Stimulated activated CD4-positive, alpha-beta T cell treated with anti-CD3 and anti-CD28 coated beads, Interleukin-2, amount 100 ng/mL, for 24 hours (primary cell): ENCODE results near the gene CPNE5.
"Not testable (repeated sequence)": the region's sequence is repeated elsewhere in the genome, so short reads cannot be mapped to it uniquely, and the experiment has no call there.

Experiments
- DNase-seq, 2 donors: peaks; one replicate each; pipeline ENCODE4 v3.0.0-alpha.2; 2020

Gene CPNE5

DNA sequence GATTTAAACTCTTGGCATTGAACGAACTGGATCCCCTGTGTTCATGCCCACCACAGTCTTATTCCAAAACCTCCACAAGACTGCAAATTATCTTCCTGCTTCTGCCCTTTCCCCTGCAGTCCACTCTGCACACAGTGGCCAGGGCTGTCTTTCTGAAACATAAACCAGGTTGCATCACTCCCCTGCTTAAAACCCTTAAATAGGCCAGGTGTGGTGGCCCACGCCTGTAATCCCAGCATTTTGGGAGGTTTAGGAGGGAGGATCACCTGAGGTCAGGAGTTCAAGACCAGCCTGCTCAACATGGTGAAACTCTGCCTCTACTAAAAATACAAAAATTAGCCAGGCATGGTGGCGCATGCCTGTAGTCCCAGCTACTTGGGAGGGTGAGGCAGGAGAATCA is 26.2 kb downstream of the CPNE5 start:
- DNase-seq: not testable (repeated sequence)

DNA sequence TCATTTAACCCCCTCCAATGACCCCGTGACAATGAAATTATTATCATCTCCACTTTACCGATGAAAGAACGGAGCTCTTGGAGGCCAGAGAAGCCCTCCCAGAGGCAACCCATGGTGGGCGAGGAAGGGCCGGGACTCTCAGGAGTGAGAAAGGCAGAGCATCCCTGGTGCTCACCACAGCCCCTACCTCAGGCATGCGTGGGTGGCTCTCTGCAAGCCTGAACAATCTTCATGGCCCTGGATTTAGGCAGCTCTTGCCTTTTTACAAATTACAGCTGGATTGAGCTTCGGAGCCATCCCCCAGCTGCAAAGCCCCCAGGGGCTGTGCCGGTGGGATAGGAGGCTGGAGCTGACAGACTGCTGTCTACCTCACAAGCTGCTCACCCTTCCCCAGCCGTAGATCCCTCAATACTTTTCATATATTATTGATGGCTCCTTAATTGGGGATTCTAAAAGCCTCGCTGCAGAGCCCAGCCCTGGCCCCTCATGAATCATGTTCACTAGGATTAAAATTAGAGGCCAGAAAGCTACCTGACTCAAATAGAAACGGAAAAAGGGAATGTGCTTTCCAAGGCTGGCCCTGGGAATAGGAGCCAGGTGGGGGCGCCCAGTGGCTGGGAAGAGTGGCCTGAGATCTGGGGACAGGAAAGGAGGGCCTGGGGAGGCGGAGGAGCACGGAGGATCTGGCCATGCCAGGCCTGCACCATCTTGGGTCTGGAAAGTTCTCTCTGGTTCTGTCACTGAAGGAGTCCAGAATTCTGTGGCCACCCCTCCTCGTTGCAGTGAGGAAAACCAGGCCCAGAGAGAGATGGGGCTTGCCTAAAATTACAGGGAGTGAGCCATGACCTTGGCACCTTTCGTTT is 29.1 kb downstream of the CPNE5 start:
- DNase-seq: no peak

DNA sequence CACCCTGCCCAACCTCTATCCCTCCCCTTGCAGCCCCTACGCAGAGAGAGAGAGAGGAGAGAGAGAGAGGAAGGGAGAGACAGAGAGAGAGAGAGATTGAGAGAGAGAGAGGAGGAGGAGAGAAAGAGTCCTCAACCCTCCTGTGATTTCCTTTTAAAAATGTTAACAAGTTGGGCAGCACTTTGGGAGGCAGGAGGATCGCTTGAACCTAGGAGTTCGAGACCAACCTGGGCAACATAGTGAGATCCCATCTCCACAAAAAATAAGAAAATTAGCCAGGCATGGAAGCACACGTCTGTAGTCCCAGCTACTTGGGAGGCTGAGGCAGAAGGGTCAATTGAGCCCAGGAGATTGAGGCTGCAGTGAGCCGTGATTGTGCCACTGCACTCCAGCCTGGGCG is 30.1 kb downstream of the CPNE5 start:
- no peak for DNase-seq

DNA sequence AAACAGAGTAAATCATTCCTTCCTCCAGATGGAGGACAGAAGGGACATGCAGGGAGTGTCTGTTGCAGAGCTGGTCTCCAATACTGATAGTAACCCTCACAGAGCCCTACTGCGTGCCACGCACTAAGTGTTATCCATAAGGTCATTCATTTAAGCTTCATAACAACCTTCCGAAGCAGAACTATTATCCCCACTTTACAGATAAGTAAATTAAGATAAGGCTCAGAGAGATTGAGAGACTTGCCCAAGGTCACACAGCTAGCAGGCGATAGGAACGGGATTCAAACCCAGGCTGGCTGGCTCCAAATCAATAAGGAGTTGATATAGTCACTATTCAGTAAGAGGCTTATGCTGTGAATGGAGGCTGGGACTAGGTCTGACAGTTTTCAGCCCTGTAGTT is 30.6 kb downstream of the CPNE5 start:
- no peak for DNase-seq

DNA sequence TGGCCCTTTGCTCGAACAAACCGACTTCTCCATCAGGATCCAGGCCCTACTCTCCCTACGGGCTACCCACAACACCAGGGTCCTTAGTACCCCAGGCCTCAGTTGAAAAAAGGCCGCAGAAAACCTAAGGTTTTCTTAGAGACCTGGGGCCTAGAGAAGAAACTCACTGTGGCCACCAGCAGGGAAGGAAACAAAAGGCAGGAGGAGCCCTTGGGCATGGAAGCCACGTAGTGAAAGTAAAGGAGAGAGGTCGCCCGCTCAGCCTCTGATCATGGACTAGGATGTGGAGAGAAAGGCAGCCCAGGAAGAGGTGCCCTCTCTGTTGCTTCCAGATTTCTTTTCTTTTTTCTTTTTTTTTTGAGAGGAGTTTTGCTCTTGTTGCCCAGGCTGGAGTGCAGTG is 31.5 kb downstream of the CPNE5 start:
- DNase-seq: no peak

DNA sequence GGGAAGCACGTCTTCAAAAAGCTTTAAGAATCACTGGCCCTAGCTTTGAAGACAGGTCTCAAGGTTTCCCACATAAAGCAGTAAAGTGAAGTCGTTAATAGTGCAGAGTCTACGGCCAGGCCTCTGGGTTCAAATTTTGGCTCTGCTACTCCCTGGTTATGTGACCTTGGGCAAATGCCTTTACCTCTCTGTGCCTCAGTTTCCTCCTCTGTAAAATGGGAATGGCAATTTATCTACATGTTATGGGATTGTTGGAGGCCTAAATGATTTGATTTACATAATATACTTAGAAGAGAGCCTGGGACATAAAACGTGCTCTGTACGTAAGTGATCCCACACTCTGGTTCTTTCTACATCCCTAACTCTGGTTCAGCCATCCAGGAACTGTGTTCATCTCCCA is 32.1 kb downstream of the CPNE5 start:
- no peak for DNase-seq

DNA sequence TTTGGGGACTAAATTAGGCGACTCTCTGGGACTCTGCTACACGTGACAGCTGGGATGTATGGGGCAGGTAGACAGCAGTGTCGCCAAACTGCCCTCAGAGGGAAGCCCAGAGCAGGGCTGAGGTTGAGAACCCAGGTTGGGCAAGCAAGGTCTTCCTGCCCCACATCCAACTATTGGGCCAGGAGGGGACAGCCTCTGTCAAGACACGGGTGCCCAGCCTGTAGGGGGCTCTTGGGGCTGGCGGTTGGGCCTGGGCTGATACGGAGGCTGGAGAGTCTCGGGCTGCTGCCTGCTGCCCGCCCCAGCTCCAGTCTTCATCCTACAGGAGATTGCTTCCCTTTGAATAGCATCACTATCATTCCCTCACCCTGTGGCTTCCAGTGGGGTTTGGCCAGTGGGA is 33.3 kb downstream of the CPNE5 start:
- no peak for DNase-seq

DNA sequence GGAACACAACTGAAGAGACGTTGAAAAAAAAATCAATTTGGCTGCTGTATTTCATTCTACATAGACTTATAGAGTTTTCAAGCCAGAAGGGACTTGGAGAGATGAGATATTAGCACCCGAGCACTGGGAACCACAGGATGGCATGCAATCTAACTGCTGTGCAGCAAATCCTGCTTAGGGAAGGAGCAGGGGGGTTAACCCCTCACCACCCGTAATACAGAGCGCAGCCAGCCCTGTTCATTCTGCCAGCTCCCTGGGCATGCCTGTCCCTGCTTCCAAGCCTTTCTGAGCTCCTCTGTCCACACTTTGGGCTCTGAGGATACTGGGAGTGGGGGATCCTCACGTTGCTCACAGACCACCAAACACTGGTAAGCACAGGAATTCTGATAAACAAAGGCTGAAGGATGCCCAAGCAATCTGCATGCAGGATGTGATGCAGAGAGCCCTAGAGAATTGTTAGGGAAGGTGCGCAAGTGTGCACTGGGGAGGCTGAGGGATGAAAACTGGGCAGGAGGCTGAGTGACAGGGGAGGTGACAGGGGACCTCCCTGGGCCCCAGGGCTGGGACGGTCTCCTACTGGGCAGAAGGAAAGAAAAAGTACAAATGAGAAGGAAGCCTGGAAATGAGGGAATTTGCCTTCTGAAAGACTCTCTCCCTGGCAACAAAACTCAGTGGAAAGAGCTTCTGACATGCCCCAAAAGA is 34.0 kb downstream of the CPNE5 start:
- no peak for DNase-seq

DNA sequence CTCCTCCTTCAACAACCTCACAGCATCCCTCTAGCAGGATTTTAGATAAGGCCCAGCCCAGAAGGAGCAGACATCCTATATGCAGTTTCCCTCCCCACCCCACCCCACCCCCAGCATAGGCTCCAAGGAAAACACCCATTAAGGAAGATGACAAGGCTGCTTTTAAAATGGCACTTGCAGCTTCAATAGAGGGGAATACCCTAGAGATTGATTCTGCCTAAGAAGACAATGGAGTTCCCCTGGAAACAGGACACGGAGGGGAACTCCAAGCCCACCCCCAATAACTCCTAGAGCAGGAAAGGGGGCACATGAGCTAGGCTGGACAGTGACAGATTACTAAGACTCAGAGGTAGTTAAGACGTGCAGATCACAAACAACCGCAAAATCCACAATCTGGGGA is 34.7 kb downstream of the CPNE5 start:
- no peak for DNase-seq

DNA sequence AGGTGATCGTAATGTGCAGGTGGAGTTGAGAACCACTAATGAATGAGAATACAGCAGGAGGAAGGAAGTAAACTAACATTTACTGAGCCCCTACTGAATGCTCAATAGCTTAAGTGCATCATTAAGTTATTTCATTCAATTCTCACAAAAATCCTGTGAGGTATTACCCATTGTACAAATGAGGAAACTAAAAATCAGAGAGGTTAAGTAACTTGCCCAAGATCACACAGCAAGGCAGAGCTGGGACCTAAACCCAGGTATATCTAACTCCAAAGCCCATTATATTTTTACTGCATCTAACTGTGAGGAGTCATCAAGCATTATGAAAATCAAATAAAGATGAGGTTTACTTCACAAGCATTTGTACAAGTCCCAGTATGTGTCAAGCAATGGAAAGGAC is 35.3 kb downstream of the CPNE5 start:
- no peak for DNase-seq

DNA sequence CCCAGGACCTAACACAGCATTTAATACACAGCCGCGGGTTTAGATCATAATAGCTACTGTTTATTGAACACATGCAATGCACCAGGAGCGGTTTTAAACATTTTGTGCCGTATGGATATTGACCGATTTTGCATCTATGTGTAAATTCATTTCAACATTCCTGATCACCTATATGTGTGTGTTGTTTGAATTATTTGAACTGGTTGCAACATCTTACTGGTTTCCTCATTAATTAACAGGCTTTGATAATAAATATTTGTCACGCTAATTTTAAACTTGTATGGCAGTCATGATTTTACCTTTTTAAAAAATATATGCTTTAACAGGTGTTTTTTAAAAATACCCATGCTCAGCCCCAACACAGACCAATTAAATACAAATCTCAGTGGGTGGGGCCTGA is 35.8 kb downstream of the CPNE5 start:
- DNase-seq: no peak

DNA sequence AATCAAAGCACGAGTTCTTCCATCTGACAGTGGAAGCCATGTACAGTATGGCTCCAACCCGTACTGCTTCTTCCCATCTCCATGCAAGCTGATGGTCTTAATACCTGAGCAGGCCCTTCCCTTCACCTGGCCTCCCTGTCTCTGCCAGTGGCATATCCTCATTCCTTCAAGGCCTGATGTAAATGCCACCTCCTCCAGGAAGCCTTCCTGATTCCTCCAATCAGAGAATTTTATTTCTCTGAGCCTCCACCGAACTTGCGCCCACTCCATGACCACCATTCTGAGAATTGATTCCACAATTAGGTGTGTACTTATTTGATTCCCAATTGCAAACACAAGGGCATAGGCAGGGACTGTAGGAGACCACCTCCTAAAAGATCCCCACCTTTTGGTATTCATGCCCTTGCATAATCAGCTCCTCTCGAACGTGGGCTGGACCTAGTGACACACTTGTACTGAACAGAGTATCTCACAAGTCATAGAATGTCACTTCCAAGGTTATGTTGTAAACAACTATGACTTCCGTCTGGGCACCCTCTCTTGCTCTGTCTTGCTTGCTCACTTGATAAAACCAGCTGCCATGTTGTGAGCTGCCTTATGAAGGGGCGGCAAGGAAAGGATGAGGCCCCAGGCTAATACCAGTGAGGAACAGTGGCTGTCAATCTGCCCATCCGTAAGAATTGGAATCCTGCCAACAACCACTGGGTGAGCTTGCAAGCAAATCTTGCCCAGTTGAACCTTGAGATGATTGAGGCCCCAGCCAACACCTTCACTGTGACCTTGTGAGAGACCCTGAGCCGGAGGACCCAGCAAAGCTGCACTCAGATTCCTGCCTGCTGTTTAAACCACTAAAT is 38.8 kb downstream of the CPNE5 start:
- DNase-seq: no peak

DNA sequence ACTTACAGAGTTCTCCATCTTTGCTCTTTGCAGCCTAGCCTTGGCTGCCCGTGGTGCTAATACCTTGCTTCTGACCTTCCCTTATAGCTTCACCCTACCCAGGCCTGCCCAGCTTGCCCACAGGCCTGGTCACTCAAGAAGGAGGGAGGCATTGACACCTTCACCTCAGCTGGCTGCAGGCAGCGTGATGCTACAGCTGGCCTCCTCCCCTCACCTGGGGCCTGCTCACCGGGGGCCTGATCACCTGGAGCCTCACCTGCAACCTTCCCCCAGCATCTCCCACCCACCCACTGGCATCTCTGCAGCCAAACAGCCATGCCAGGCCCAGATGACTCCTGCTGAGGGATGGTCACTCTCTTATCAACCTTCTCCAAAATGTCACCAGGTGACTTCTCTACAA is 40.4 kb downstream of the CPNE5 start:
- no peak for DNase-seq

DNA sequence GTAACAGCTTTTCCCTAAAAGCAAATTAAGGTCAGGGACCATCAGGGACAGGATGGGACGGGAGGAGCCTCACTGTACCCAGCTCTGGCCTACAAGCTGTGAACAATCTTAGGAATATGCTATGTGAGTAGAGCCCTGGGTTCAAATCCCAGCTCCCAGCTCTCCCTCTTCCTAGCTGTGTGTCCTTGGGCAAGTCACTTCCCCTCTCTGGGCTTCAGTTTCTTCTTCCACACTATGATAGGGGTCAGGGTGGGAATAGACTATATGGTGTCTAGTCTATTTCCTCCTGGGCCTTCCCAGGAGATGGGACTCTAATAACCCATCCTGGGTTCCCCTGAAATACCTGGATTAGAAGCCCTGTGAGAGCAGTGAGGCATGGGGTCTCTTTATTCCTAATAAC is 41.6 kb downstream of the CPNE5 start:
- DNase-seq: no peak

DNA sequence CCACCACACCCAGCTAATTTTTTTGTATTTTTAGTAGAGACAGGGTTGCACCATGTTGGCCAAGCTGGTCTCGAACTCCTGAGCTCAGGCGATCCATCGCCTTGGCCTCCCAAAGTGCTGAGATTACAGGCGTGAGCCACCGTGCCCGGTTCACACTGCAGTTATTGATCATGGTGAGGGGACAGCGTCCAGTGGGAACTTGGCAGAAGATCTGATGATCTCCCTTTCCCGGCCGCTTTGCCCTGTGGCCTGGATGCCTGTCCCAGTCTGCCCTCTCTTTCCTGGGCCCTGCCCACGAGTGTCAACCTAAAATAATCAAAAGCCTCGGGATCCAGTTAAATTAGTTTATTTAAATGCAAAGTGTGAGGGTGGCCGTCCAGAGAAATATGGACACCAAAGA is 42.2 kb downstream of the CPNE5 start:
- DNase-seq: no peak

DNA sequence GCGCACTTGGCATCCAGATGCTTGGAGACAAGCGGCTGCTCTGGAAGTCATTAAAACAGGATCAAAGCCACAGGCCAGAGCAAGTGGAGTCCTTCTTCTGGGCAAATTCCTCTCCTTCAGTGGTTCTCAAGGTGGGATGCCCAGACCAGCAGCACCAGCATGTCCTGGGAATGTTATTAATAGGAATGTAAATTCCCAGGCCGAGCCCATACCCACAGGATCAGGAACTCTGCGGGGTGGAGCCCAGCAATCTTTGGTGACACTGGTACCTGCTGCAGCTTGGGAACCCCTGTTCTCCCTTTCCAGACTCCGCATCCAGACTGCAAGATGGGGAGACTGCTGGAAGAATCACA is 44.6 kb downstream of the CPNE5 start:
- DNase-seq: no peak

DNA sequence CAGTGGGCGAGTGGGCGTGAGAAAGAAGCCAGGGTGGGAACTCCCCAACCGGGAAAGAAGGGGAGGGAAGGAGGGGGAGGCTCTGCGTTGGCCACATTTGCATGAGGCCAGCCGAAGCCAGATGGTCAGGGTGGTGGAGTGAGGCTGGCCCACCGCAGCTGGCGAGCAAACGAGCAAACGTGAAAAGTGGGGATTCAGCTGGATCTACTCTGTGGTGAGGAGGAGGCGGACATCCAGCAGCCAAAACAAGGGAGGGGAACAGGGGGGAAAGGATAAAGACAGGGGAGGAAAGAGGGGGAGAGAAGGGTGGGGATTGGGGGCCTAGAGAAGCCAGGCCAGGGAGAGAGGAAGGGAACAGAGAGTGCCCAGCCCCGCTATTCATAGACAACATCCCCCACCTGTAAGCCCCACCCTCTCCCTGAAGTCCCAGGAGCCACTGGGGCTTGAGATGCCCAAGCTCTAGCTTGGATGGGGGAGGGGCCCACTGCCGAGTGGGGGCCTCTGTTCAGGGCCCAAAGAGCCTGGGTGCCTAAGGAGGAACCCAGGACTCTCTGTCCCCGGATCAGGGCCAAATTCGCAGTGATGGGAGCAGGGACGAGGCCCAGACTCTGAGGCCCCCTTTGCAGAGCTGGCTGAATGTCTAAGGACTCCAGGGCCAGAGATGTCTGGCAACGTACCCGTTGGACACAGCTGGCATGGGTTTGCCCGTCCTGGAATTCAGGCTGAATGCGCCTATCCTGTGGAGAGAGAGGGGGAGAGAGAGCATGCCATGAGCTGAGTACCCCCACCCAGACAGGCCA is 45.1 kb downstream of the CPNE5 start:
- no peak for DNase-seq

DNA sequence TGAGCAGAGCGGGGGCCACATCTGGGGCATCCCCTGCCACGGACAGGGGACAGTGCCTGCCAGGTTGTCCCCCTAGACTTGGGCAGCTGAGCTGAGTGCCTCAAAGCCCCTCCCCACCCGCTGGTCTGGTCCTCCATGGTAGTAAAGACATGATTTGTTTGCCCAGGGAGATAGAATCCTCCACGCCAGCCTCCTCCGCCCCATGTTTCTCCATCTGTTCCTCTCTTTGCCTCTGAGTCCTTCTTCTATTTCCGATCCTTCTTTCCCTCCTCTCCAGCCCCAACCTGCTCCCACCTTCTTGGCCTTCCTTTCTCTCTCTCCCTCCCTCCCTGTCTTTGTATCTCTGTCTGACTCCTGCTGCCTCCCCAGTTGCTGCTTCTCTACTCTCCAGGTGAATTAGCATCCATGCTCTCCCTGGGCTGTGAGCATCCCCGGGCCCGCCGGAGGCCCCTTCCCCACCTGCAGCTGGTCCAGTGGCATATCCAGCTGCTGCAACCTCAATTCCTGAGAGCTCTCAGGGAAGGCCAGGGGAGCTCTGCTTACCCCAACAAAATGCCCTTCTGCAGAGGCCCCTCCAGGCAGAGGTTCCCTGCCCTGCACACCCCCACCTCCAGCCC is 45.8 kb downstream of the CPNE5 start:
- no peak for DNase-seq

DNA sequence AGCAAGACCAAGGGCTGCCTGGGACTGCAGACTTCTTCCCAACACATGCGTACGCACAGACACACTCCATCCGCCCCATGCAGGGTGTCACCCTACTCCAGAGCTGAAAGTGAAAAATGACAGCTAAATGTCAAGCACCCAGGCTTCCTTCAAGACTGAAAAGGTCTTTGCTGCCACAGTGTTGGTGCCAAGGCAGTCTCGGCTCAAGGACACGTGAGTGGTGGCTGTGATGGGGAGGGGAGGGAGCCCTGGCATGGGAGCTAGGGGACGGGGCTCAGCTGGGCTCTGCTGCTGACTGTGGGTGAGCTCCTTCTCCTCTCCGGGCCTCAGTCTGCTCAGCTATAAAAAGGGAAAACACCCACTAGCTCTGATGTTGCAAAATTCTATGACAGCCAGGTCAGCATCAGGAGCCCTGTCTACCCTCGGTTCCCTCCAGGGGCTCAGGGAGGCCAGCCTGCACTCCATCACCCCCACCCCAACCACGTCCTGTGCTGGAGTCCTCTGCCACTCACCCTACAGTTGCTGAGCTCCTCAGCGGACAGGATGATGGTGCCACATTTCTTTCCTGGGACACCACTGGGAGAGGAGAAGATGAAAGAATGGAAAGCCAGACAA is 47.6 kb downstream of the CPNE5 start:
- DNase-seq: no peak

DNA sequence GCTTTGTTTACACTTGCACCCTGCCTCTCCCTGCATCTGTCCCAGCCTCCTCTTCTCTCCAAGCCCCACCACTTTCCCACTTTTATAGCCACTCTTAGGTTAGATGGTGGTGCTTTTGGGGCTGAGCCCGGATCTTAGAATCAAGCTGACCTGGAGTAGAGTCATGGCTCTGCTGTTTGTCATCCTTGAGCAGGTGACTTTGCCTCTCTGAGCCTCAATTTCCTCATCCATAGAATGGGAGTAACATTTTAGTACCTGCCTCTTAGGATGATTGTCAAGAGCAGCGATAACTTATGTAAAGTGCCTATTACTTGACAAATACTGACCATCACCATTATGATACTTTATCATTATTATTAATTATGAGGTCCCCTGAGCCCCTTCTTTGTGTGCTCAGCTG is 48.2 kb downstream of the CPNE5 start:
- DNase-seq: no peak

DNA sequence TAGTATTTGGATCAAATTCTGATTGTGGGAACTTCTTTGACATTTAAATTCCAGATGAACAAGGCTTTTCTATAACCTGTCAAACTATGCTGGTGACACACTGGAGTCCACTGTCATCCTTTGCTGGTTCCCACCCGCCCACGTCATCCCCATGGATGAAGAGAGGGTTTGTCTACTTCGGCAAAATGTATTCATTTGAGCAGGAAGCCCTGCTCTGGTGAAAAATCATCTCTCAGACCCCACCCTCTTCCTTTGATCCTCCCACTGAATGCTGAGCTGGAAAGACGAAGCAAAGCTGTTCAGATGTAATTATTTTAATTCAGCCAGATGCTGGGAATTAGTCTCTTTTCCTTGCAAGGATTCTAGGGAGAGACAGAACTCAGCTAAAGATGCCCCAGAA is 50.5 kb downstream of the CPNE5 start:
- peak in 1 of 2 donors; percentile 41 for DNase-seq

DNA sequence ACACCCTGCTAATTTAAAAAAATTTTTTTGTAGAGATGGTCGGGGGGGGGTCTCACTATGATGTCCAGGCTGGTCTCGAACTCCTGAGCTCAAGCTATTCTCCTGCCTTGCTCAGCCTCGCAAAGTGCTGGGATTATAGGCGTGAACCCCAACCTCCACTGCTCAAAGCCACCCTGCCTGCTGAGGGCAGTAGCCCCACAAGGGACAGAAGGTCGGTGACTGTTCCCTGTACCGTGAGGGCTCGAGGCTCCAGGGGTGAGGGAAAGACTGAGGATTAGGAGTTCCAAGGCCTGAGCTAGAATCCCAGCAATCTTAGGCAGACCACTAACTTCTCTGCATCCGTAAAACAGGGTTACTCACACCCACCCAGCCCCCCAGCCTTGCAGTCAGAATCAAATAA is 51.1 kb downstream of the CPNE5 start:
- no peak for DNase-seq
